ENCODE results near the gene ARHGAP6.
"Not testable (repeated sequence)": the region's sequence is repeated elsewhere in the genome, so short reads cannot be mapped to it uniquely, and the experiment has no call there.

ARHGAP6 gene

DNA sequence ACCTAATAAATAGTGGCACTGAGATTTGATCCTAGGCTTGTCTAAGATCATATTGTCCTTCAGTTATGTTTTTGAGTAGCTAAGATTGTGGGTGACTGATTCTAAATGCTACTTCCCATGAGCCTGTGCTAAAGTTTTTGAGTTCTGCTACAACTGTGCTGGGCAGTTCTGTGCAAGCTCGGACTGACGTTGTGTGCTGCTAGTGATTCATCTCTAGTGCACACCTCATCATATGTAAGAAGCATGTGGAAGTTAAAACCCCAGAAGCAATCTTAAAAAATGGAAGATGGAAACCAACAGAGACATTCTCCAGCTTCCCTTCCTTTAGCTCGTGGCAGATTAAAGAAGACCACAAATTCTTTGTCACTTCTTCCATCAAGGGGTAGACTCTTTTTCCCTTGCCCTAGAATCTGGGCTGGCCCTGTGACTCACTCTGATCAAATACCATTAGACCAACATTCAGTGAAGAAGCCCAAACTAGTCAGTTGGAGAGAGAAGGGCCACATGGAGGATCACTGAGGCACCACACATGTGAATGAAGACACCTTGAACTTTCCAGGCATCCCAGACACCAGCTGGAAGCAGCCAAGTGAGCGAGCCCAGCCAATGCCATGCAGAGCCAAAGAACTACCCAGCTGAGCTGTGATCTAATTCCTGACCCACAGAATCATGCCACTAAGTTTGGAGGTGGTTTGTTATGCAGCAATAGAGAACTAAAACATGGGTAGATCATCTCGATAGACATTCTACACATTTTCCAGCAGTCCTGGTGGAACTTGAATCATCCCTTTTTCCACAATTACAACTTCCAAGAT, 16.8 kb downstream of the ARHGAP6 start:
- no peak overlapping the region for H3K27ac ChIP-seq
- peak; percentile 14 for DNase-seq (ENCODE audit: low read depth, low spot score)

DNA sequence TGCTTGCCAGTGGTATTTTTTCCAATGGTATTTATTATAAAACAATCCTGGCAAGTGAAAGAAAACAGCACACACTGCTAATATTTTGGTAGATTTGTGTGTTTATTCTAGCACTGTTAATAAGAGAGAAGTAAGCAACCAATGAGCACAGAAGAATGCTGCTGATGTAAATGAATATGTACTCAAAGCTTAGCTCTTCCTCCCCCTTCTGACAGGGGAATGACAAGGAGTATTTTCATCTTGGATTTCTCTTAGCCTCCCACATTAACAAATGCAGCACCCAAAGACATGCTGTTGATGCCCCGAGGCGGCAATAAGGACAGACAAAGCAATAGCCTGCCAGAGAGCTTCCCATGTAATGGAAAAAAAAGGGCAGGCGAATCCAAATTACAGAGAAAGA, 18.6 kb downstream of the ARHGAP6 start:
- no peak for DNase-seq (ENCODE audit: low read depth, low spot score)
- H3K27ac ChIP-seq = no peak overlapping the region

DNA sequence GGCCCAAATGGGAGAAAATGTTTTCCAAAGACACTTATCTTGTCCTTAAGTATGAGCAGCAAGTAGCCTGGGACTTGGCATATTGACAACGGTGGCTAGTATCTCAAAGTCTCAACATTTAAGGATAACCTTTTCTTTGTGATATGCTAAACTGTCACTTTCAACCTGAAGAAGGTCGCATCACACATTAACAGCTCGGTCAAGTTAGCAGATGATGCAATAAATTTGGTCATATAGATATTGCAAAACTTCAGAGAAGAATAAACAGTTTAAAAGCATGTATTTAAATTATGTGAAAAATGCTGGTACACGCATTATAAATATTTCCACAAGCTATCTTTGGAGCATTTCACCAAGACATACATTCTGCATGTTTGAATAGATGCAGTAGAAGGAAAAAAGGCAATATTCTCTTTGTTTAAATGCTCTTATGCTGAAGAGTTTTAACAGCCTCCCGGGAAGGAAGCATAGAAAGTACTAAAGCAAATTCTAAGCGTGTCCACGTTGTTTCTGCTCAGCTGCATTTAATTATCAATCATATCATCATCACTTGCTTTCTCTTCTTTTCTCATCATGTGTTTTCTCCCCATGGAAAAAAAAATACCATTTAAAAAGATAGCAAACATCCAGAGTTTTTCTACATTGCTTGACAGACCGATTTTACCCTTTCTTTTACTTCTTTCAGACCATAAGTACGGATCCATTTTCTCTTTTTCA, 24.2 kb downstream of the ARHGAP6 start:
- DNase-seq (ENCODE audit: low read depth, low spot score) = no peak
- no peak overlapping the region for H3K27ac ChIP-seq

DNA sequence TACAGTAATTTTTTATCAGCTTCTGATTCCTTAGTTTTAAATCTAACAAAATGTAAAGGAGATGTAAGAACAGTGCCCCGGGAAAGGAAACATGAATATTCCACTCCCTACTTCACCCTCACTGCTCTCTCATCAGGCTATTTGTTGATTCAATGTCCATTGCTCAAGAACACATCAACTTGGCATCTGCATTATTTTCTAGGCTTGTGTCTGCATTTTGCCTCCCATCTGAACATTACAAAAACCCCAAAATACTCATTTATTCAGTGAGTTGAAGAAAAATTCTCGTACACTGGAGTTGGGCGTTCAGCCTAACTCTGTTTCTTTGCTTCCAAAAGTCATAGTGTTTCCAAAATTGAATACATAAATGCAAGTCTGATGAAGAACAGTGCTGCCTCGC, 25.6 kb downstream of the ARHGAP6 start:
- no peak for DNase-seq (ENCODE audit: low read depth, low spot score)
- no peak overlapping the region for H3K27ac ChIP-seq

DNA sequence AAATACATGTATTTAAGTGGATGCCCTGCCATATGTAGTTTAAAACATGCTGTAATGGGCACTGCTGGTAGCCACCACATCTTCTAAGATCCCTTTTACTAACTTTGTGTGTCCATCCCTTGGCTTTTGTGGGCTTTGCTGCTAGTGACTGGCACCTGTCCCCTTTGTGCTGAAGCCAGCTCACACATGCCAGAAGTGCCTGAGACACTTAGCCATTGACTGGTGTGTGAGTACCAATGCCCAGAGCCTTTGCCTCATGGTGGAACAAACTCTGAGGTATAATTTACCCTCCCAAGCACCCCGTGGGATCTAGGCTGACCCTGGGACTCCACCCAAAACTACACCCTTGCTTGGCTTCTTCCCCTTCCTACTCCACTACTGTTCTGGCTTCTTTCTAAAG, 33.0 kb downstream of the ARHGAP6 start:
- H3K27ac ChIP-seq = no peak overlapping the region
- DNase-seq (ENCODE audit: low read depth, low spot score) = no peak

DNA sequence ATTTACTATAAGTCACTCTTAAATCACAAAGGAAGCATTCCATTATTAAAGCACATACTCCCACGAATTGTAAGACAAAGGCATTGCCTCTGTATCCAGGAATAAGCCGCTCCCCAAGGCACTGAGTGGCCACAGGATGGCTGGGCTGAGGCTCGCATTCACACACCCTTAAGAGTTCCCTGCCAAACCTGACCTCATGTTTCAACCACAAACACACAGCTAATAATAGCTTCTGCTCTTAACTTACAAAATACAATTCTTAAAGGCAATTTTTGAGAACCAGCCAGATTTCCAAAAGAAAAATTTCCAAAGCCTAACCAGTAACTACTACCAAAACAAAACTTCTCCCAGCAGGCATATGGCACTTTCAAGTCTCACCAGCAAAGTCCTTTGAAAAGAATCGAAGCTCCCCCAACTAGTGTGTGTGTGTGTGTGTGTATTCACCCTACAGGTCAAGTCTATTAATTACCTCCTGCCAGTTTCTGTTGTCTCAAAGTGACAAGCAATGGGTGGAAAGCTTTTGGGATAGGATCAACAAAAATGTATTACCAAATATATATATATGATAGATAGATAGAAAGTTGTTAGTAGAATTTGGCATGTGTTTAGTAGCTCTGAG, 36.0 kb downstream of the ARHGAP6 start:
- H3K27ac ChIP-seq = no peak overlapping the region
- DNase-seq (ENCODE audit: low read depth, low spot score) = peak; percentile 1

DNA sequence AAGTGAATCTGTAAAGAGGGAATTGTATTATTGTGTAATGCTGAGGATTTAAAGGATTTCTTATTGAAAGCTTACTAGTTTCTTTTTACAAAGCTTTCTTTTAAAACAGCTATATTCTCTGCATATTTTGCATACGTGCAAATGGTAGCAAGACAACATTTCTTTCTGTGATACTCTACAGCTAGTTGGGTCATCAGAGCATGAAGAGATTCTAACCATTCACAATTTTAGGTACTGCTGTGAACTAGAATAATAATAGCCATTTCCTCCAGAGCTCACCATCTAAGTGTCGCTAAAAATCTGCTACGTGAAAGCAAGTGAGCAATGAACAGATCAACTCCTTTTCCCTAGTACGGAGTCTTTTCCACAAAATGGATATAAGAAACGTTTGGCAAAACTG, 37.3 kb downstream of the ARHGAP6 start:
- no peak for DNase-seq (ENCODE audit: low read depth, low spot score)
- no peak overlapping the region for H3K27ac ChIP-seq

DNA sequence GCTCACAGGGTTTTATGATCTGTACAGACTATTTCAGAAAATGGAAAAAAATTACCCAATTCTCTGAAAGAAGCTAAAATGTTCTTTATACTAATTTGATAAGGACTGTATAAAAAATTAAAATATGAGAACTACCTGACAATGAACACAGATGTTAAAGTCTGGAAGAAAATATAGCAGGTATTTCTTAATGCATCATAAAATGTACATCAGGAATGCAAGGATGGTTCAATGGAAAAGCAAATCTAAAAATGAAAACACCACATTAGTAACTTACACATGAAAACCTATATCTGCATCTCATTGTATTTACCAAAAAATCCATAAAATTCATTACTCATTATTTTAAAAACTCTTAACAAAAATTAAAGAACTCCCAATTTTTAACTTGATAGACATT, 39.4 kb downstream of the ARHGAP6 start:
- DNase-seq (ENCODE audit: low read depth, low spot score) = no peak
- no peak overlapping the region for H3K27ac ChIP-seq

DNA sequence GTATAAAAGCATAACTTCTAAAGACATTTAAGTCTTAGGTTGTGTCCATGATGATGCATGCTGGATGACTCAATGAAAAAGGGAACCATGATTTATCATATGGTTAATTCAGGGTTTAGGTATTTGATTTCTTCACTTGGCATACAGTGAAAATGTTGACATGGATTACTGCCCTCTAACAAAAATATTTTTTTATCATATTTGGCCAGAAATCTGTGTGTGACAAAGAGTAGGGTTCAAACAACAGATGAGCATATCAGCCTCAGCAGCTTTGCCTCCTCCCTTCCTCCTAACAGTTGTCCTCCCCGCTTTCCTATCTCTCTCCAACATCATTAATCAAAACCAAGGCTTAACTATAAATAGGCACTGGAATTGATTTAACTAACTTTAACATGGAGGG, 46.3 kb downstream of the ARHGAP6 start:
- H3K27ac ChIP-seq = no peak overlapping the region
- DNase-seq (ENCODE audit: low read depth, low spot score) = no peak

DNA sequence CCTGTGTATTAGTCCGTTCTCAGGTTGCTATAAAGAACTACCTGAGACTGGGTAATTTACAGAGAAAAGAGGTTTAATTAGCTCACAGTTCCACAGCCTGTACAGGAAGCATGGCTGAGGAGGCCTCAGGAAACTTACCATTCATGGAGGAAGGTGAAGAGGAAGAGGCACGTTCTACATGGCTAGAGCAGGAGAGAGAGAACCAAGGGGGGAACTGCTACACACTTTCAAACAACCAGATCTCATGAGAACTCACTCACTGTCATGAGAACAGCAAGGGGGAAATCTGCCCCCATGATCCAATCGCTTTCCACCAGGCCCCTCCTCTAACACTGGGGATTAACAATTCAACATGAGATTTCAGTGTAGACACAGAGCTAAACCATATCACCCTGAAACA, 51.5 kb downstream of the ARHGAP6 start:
- not testable (repeated sequence) for H3K27ac ChIP-seq; DNase-seq (ENCODE audit: low read depth, low spot score)

DNA sequence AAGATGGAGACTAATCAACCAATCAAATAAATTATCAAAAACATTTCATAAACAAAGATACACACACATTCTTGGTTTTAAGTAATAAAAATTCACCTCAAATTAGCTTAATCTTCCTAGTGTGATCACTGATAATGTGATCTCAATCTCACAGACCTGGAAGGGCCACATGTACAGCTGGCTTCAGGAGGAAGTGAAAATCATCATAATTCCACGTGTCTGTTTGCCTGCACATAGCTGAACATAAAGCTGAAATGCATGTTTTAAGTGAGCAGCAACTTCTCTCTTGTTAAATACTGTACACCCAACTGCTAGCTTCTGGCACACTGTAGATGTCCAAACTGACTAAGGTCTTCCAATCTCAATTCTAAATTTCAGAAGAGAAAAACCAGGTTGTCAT, 53.8 kb downstream of the ARHGAP6 start:
- no peak overlapping the region for H3K27ac ChIP-seq
- DNase-seq (ENCODE audit: low read depth, low spot score) = no peak

DNA sequence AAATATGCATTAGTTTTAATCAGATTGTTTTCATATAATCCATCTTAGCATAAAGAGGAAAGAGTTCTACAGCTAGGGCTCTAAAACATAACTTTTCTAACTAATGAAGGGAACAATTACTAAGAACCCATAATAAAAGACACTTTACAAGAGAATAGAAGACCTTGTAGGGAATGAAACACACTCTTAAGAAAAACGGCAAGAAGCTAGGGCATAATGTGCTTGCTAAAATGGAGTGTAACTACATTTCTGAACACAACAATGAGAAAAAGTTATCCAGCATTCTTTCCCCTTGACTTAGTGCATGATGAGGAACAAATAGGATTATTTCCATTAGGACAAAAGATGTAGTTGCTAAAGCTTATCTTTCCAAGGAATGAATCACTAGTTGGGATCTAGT, 54.6 kb downstream of the ARHGAP6 start:
- no peak for DNase-seq (ENCODE audit: low read depth, low spot score)
- no peak overlapping the region for H3K27ac ChIP-seq

DNA sequence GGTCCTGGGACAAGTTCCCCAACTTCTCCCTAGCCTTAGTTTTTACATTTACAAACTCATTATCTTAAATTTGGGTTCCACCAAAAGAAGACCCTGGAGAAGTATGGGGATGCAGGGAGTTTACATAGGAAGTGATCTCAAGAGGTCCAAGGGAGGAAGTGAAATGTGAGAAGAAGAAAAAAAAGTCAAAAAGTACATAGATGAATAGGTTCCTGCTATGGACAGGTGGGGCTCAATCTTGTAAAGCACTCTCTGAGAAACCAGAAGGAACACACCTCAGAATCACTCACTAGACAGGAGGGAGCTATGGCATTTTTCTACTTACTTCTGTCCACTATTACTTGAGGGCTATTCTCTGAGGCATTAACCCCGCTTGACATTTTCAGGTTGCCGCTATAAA, 56.6 kb downstream of the ARHGAP6 start:
- no peak for DNase-seq (ENCODE audit: low read depth, low spot score)
- H3K27ac ChIP-seq = no peak overlapping the region

DNA sequence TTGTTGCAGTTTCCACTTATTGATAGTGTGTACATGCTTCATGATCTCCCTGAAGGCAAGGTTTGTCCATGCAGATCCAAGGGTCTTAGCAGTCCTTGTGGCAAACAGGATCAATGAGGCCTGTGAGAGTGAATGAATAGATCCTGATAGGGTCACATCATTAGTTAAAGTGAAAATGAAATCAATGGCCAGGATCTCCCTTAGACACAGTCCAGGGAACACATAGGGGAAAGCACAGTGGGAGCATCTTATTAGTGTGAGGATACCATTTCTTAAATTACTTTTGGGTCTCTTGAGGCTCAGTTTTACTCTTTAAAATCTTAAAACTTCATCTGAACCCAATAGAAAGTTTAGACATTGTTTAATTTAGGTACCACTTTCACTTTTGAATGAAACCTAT, 59.3 kb downstream of the ARHGAP6 start:
- DNase-seq (ENCODE audit: low read depth, low spot score) = no peak
- no peak overlapping the region for H3K27ac ChIP-seq

DNA sequence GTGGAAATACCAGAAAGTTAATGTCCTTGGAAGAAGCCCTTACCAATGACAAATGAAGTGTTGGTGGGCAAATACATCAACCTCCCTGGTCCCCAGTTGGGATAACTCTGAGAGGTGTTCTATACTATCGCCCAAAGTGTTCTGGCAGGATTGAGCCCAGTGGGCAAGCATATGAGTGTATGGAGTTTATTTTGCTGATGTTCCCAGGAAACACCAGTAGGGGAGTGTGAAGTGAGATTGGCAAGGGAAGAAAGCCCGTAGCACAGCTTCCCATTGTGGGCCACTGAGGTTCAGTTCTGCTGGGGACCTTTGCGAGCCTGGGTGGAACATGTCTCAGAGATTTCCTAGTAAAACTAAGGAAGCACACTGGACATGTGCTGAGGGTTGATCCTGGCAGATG, 65.1 kb downstream of the ARHGAP6 start:
- H3K27ac ChIP-seq = no peak overlapping the region
- no peak for DNase-seq (ENCODE audit: low read depth, low spot score)

DNA sequence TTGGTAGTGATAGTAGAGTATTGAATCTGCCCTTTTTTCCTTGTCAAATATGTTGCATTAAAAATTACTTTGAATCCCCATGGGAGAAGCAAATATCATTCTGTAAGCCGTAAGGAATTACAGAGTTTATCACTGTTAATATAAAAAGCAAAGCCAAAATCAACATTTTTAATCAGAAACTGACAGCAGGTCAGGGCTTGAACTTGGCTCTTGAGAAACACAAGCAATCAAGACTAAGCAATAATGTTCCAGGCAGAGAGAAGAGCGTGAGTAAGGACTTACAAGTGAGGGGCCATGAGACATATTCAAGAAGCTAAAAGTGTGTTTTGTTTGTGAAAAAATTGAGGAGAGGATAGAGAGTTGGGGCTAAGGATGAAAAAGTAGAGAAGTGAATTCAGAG, 68.2 kb downstream of the ARHGAP6 start:
- H3K27ac ChIP-seq = no peak overlapping the region
- DNase-seq (ENCODE audit: low read depth, low spot score) = no peak

DNA sequence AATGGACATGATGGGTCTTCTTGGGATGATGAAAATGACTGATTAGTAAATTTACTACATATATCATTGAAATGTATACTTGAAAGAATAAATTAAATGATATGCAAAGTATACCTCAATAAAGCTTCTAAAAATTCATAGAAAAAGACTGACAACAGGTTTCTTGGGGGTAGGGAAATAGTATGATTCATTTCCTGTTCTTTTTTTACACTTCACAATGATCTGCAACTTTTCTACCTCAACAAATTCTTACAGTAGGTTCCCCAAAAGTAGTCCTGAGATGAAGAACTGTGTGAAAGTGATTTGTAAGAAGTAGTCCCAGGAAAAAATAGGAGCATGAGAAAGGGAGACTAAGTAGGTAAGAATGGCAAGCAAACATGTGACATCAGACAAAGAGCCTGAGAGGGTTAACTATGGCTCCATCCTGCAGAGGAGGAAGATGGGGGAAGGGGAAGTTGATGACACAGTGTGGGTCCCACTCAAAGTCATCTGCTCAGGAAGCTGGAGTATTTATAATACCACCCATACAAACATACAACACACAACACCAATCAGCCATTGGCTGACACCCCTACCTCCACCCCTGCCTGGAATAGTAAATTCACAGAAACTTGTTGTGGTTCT, 73.9 kb downstream of the ARHGAP6 start:
- no peak for DNase-seq (ENCODE audit: low read depth, low spot score)
- H3K27ac ChIP-seq = no peak overlapping the region

DNA sequence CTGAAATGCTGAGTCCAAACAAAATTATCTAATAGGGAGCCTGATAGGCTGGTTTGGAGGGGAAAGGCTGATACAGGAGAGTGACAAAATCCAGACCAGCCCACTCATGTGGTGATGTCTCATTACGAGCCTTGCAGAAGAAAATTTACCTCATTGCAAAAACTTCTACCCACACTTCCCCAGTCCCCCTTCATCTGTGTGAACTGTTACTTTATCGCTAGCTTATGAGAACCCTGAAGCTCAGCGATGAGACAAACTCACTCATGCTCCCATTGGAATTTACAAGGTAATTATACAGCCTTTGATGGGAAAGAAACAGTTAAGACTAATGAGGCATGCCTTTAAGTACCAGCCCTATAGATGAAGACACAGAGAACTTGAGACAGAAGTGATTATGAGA, 76.1 kb downstream of the ARHGAP6 start:
- no peak overlapping the region for H3K27ac ChIP-seq
- no peak for DNase-seq (ENCODE audit: low read depth, low spot score)

DNA sequence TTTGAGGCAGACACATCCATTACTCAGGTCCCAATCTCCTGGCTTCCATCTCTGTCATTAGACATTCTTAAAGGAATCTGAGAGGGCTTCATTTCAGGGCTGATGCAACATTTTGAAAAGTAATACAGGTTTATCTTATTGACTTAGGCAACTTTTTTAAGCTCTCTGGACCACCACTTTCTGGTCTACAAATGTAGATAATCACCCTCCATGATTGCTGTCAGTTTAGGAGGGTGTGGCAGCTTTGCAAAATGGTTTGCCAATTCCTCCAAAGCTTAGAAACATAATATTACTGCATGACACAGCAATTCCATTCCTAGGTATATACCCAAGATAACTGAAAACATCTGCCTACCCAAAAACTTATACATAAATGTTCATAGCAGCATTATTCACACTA, 77.6 kb downstream of the ARHGAP6 start:
- no peak for DNase-seq (ENCODE audit: low read depth, low spot score)
- H3K27ac ChIP-seq = no peak overlapping the region

DNA sequence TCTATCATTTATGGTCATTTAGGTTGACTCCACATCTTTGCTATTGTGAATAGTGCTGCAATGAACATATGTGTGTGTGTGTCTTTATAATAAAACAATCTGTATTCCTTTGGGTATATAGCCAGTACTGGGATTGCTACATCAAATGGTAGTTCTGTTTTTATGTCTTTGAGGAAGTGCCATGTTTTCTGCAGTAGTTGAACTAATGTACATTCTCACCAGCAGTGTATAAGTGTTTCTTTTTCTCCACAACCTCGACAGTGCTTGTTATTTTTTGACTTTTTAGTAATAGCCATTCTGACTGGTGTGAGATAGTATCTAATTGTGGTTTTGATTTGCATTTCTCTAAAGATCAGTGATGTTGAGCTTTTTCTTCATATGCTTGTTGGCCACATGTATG, 80.5 kb downstream of the ARHGAP6 start:
- DNase-seq (ENCODE audit: low read depth, low spot score) = no peak
- no peak overlapping the region for H3K27ac ChIP-seq

DNA sequence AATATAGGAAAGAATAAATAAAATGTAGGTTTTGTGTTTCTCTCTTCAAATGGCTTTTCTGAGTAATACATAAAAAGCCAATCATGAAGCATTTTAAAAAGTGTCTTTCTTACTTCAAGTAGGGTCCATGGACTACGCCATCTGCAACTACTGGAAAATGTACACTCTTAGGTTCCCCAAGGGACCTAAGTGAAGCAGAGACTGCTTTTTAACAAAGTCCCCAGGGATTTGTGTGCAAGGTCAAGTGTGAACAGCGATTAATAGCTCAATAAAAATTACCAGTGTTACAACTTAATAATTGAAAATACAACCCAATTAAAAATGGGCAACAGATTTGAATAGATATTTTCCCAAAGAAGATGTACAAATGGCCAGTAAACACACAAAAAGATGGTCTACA, 84.9 kb downstream of the ARHGAP6 start:
- H3K27ac ChIP-seq = no peak overlapping the region
- DNase-seq (ENCODE audit: low read depth, low spot score) = no peak
